IMR-90 (cell line): Measurements from ENCODE around the gene HERPUD1.

Experiments
- CEBPB ChIP-seq: IDR thresholded peaks from 2 replicates; pipeline ENCODE4 v1.6.1; 2012; ENCODE audit warnings: low read depth, low read length, improper control_type of control experiment
- CHD1 ChIP-seq: IDR thresholded peaks from 2 replicates; pipeline ENCODE4 v1.6.1; 2012; ENCODE audit warnings: low read depth, low read length, improper control_type of control experiment
- CTCF ChIP-seq: conservative IDR thresholded peaks from 2 replicates; pipeline ENCODE4 v1.5.1; 2012; ENCODE audit warnings: mild to moderate bottlenecking, low read depth, low read length, improper control_type of control experiment
- FOS ChIP-seq: fragments of 150-350 bp; IDR thresholded peaks from 2 replicates; pipeline ENCODE4 v1.6.1; 2016; ENCODE audit warnings: low read depth, low read length
- MAFK ChIP-seq: IDR thresholded peaks from 2 replicates; pipeline ENCODE4 v1.6.1; 2012; ENCODE audit warnings: low read depth, low read length, improper control_type of control experiment
- MXI1 ChIP-seq: IDR thresholded peaks from 2 replicates; pipeline ENCODE4 v1.6.1; 2012; ENCODE audit warnings: low read depth, mild to moderate bottlenecking, low read length, moderate library complexity, borderline replicate concordance
- NFE2L2 ChIP-seq: fragments of 150-350 bp; IDR thresholded peaks from 2 replicates; pipeline ENCODE4 v1.6.1; 2016; ENCODE audit warnings: low read depth, mild to moderate bottlenecking, low read length
- POLR2A ChIP-seq: IDR thresholded peaks from 2 replicates; pipeline ENCODE4 v1.6.1; 2012; ENCODE audit warnings: mild to moderate bottlenecking, low read depth, low read length
- RAD21 ChIP-seq: IDR thresholded peaks from 2 replicates; pipeline ENCODE4 v1.6.1; 2012; ENCODE audit warnings: low read length, improper control_type of control experiment
- RCOR1 ChIP-seq: IDR thresholded peaks from 2 replicates; pipeline ENCODE4 v1.6.1; 2012; ENCODE audit warnings: mild to moderate bottlenecking, low read length, improper control_type of control experiment; ENCODE audit not compliant: insufficient replicate concordance
- RFX5 ChIP-seq: IDR thresholded peaks from 2 replicates; pipeline ENCODE4 v1.8.0; 2012; ENCODE audit warnings: low read depth, mild to moderate bottlenecking, low read length, moderate library complexity
- SMC3 ChIP-seq: fragments of 150-350 bp; IDR thresholded peaks from 2 replicates; pipeline ENCODE4 v1.6.1; 2016; ENCODE audit warnings: low read depth, mild to moderate bottlenecking, antibody characterized with exemption, low read length, moderate library complexity
- USF2 ChIP-seq: fragments of 150-350 bp; IDR thresholded peaks from 2 replicates; pipeline ENCODE4 v1.6.1; 2017; ENCODE audit warnings: mild to moderate bottlenecking, antibody characterized with exemption, low read length, low read depth

- TF ChIP-seq CTCF (no peak), POLR2A (no peak), SMC3 (no peak), MXI1 (no peak), RAD21 (no peak), USF2 (no peak), CEBPB (no peak), NFE2L2 (no peak), MAFK (no peak), RFX5 (no peak), CHD1 (no peak), RCOR1 (no peak), FOS (no peak)
These were observed 54.4 kb downstream of the HERPUD1 start for GRCh38 chr16:56986361-56986760.
